ENCODE results near the gene RSRC1. TPM values are rescaled to one million over a fixed set of nuclear protein-coding genes. Genes with fewer than 3 reads are reported as not detected.
"Not testable (repeated sequence)": the region's sequence is repeated elsewhere in the genome, so short reads cannot be mapped to it uniquely, and the experiment has no call there.

RSRC1 gene
- total and polyA plus RNA-seq, 5 donors from 2014 or later: 25.8 to 35.7 (median 30.1) TPM

GRCh38 chr3:158408518-158408897 lies 298.6 kb downstream of the RSRC1 start:
- not testable (repeated sequence) for H3K27me3 Mint-ChIP-seq; H3K4me1 ChIP-seq (ENCODE audit: control insufficient read depth, insufficient read depth, low read length, poor library complexity, severe bottlenecking); DNase-seq; H3K9me3 ChIP-seq (ENCODE audit: control insufficient read depth in 2 of 2, low read length in 2 of 2); H3K4me1 Mint-ChIP-seq; H3K4me3 ChIP-seq (ENCODE audit: low read depth, low read length); H3K4me3 Mint-ChIP-seq; H3K27me3 ChIP-seq (ENCODE audit: control insufficient read depth, insufficient read depth, low read length); ATAC-seq (ENCODE audit: low read depth in 2 of 2); H3K27ac Mint-ChIP-seq; H3K9me3 Mint-ChIP-seq; H3K36me3 ChIP-seq (ENCODE audit: control insufficient read depth, insufficient read depth, low read length); H3K27ac ChIP-seq (ENCODE audit: insufficient read depth, low read length, poor library complexity, severe bottlenecking)
- peaks cover 12% of the 10 kb centered on the region for H3K36me3 Mint-ChIP-seq

- H3K4me1 ChIP-seq (ENCODE audit: control insufficient read depth, insufficient read depth, low read length, poor library complexity, severe bottlenecking): no peaks in the 10 kb centered on the region
- DNase-seq (no peak), ATAC-seq (ENCODE audit: low read depth in 2 of 2) (no peak)
- H3K27ac ChIP-seq (ENCODE audit: insufficient read depth, low read length, poor library complexity, severe bottlenecking): no peak overlapping the region
- peaks cover 2 to 21% (median 7%) of the 10 kb centered on the region in 4 donors for H3K4me1 Mint-ChIP-seq
- H3K27me3 Mint-ChIP-seq: no peaks in the 10 kb centered on the region
- no peak overlapping the region for H3K4me3 Mint-ChIP-seq
- no peaks in the 10 kb centered on the region for H3K9me3 ChIP-seq (ENCODE audit: control insufficient read depth in 2 of 2, low read length in 2 of 2)
- H3K9me3 Mint-ChIP-seq: peaks cover 0 to 5% (median 3%) of the 10 kb centered on the region in 7 donors
- no peak overlapping the region for H3K4me3 ChIP-seq (ENCODE audit: low read depth, low read length)
- no peaks in the 10 kb centered on the region for H3K36me3 ChIP-seq (ENCODE audit: control insufficient read depth, insufficient read depth, low read length)
- no peaks in the 10 kb centered on the region for H3K27me3 ChIP-seq (ENCODE audit: control insufficient read depth, insufficient read depth, low read length)
- peaks cover 3% of the 10 kb centered on the region for H3K36me3 Mint-ChIP-seq
- H3K27ac Mint-ChIP-seq: no peak overlapping the region
These were observed 308.1 kb downstream of the RSRC1 start for GRCh38 chr3:158418035-158418434.

DNA sequence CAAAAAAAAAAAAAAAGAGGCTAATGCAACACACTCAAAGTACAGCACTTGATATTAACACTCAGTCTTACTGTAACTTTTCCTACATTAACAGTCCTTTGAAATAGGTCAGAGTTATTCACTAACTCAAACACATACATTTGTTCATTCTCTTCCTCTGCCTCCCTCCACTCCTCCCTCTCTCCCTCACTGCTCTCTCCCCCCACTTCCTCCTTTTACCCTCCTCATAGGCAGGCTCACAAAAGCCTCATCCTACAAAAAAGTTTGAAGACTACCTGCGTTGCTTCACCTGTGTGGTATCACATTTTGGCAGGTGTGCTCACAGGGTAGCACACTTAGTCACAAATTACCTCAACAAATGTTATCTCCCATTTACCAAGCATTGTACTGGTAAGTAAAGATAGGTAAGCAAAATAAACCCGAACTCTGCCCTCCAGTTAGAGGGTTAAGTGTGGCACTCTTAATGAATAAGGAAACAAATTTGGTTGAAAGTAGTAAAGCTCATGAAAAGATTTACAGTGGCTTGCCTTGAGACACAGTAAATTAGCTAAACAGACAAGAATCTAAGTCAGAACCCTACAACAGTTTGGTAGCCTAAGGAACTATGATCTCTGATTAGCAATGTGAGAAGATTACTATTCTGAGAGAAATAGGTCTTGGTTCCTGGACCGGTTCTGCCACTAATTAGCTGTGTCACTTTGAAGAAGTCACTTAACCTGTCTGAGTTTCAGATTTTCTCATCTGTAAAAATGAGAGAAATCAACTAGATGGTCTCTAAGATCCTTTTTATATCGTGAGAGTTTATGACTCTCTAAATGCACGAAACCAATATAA lies 310.1 kb downstream of the RSRC1 start:
- no peaks in the 10 kb centered on the region for H3K36me3 ChIP-seq (ENCODE audit: control insufficient read depth, insufficient read depth, low read length)
- no peak for ATAC-seq (ENCODE audit: low read depth in 2 of 2)
- Mint-ChIP-seq H3K27me3 (no peaks in the 10 kb centered on the region), H3K36me3 (no peaks in the 10 kb centered on the region), H3K4me1 (peaks cover 2 to 21% (median 6%) of the 10 kb centered on the region in 4 donors), H3K9me3 (peaks cover 0 to 5% (median 1%) of the 10 kb centered on the region in 7 donors), H3K27ac (peak overlapping the region in 2 of 3 donors; percentile 54 to 78), H3K4me3 (no peak overlapping the region)
- no peaks in the 10 kb centered on the region for H3K4me1 ChIP-seq (ENCODE audit: control insufficient read depth, insufficient read depth, low read length, poor library complexity, severe bottlenecking)
- no peaks in the 10 kb centered on the region for H3K27me3 ChIP-seq (ENCODE audit: control insufficient read depth, insufficient read depth, low read length)
- H3K4me3 ChIP-seq (ENCODE audit: low read depth, low read length): no peak overlapping the region
- no peaks in the 10 kb centered on the region for H3K9me3 ChIP-seq (ENCODE audit: control insufficient read depth in 2 of 2, low read length in 2 of 2)
- no peak for DNase-seq
- H3K27ac ChIP-seq (ENCODE audit: insufficient read depth, low read length, poor library complexity, severe bottlenecking): no peak overlapping the region

- H3K27ac Mint-ChIP-seq: no peak overlapping the region
- no peaks in the 10 kb centered on the region for H3K27me3 Mint-ChIP-seq
- DNase-seq (peak in 1 of 3 donors; percentile 16), ATAC-seq (ENCODE audit: low read depth in 2 of 2) (no peak)
- H3K36me3 Mint-ChIP-seq: no peaks in the 10 kb centered on the region
- peaks cover 0 to 5% (median 1%) of the 10 kb centered on the region in 7 donors for H3K9me3 Mint-ChIP-seq
- H3K27ac ChIP-seq (ENCODE audit: insufficient read depth, low read length, poor library complexity, severe bottlenecking): no peak overlapping the region
- no peaks in the 10 kb centered on the region for H3K36me3 ChIP-seq (ENCODE audit: control insufficient read depth, insufficient read depth, low read length)
- H3K9me3 ChIP-seq (ENCODE audit: control insufficient read depth in 2 of 2, low read length in 2 of 2): no peaks in the 10 kb centered on the region
- no peak overlapping the region for H3K4me3 Mint-ChIP-seq
- no peaks in the 10 kb centered on the region for H3K27me3 ChIP-seq (ENCODE audit: control insufficient read depth, insufficient read depth, low read length)
- no peaks in the 10 kb centered on the region for H3K4me1 ChIP-seq (ENCODE audit: control insufficient read depth, insufficient read depth, low read length, poor library complexity, severe bottlenecking)
- H3K4me1 Mint-ChIP-seq: peaks cover 2 to 21% (median 6%) of the 10 kb centered on the region in 4 donors
- H3K4me3 ChIP-seq (ENCODE audit: low read depth, low read length): no peak overlapping the region
These were observed 310.9 kb downstream of the RSRC1 start for GRCh38 chr3:158420654-158421396.

- DNase-seq (no peak), ATAC-seq (ENCODE audit: low read depth in 2 of 2) (no peak)
- Mint-ChIP-seq H3K27me3 (no peaks in the 10 kb centered on the region), H3K9me3 (peaks cover 0 to 1% (median 0%) of the 10 kb centered on the region in 7 donors), H3K4me3 (no peak overlapping the region), H3K4me1 (no peaks in the 10 kb centered on the region), H3K27ac (no peak overlapping the region), H3K36me3 (no peaks in the 10 kb centered on the region)
- H3K27me3 ChIP-seq (ENCODE audit: control insufficient read depth, insufficient read depth, low read length): no peaks in the 10 kb centered on the region
- no peaks in the 10 kb centered on the region for H3K9me3 ChIP-seq (ENCODE audit: control insufficient read depth in 2 of 2, low read length in 2 of 2)
- H3K4me3 ChIP-seq (ENCODE audit: low read depth, low read length): no peak overlapping the region
- no peaks in the 10 kb centered on the region for H3K4me1 ChIP-seq (ENCODE audit: control insufficient read depth, insufficient read depth, low read length, poor library complexity, severe bottlenecking)
- H3K27ac ChIP-seq (ENCODE audit: insufficient read depth, low read length, poor library complexity, severe bottlenecking): no peak overlapping the region
- no peaks in the 10 kb centered on the region for H3K36me3 ChIP-seq (ENCODE audit: control insufficient read depth, insufficient read depth, low read length)
These were observed 320.6 kb downstream of the RSRC1 start for GRCh38 chr3:158430448-158430847.

- DNase-seq (no peak), ATAC-seq (ENCODE audit: low read depth in 2 of 2) (no peak)
- no peak overlapping the region for H3K27ac Mint-ChIP-seq
- Histone ChIP-seq H3K4me3 (ENCODE audit: low read depth, low read length) (no peak overlapping the region), H3K27ac (ENCODE audit: insufficient read depth, low read length, poor library complexity, severe bottlenecking) (no peak overlapping the region), H3K27me3 (ENCODE audit: control insufficient read depth, insufficient read depth, low read length) (no peaks in the 10 kb centered on the region), H3K9me3 (ENCODE audit: control insufficient read depth in 2 of 2, low read length in 2 of 2) (no peaks in the 10 kb centered on the region), H3K36me3 (ENCODE audit: control insufficient read depth, insufficient read depth, low read length) (no peaks in the 10 kb centered on the region), H3K4me1 (ENCODE audit: control insufficient read depth, insufficient read depth, low read length, poor library complexity, severe bottlenecking) (no peaks in the 10 kb centered on the region)
- H3K4me3 Mint-ChIP-seq: no peak overlapping the region
- H3K9me3 Mint-ChIP-seq: peaks cover 0 to 1% (median 0%) of the 10 kb centered on the region in 7 donors
- H3K27me3 Mint-ChIP-seq: no peaks in the 10 kb centered on the region
- no peaks in the 10 kb centered on the region for H3K36me3 Mint-ChIP-seq
- H3K4me1 Mint-ChIP-seq: no peaks in the 10 kb centered on the region
These were observed 321.1 kb downstream of the RSRC1 start for GRCh38 chr3:158430968-158431367.

DNA sequence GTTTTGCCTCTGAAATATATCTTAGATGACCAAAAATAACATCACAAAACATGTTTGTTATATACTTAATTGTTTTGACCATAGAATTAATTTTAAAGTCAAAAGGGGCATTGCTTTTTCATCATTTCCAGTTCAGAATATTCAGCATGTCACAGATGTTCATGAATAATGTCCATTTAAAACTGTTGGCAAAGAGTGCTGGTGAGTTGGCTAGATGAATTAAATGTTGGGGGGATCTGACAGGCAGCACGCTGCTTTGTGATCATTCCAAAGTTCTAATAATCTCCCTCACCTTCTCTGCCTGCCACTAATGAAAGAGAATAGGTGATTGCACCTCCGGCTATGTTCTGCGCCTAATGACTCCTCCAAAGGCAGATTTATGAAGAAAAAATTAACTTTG lies 321.9 kb downstream of the RSRC1 start:
- H3K9me3 ChIP-seq (ENCODE audit: control insufficient read depth in 2 of 2, low read length in 2 of 2): no peaks in the 10 kb centered on the region
- no peak overlapping the region for H3K4me3 ChIP-seq (ENCODE audit: low read depth, low read length)
- no peaks in the 10 kb centered on the region for H3K36me3 ChIP-seq (ENCODE audit: control insufficient read depth, insufficient read depth, low read length)
- H3K4me1 Mint-ChIP-seq: no peaks in the 10 kb centered on the region
- no peaks in the 10 kb centered on the region for H3K27me3 ChIP-seq (ENCODE audit: control insufficient read depth, insufficient read depth, low read length)
- H3K4me3 Mint-ChIP-seq: no peak overlapping the region
- no peaks in the 10 kb centered on the region for H3K4me1 ChIP-seq (ENCODE audit: control insufficient read depth, insufficient read depth, low read length, poor library complexity, severe bottlenecking)
- no peak overlapping the region for H3K27ac ChIP-seq (ENCODE audit: insufficient read depth, low read length, poor library complexity, severe bottlenecking)
- no peaks in the 10 kb centered on the region for H3K9me3 Mint-ChIP-seq
- no peaks in the 10 kb centered on the region for H3K27me3 Mint-ChIP-seq
- no peaks in the 10 kb centered on the region for H3K36me3 Mint-ChIP-seq
- H3K27ac Mint-ChIP-seq: no peak overlapping the region
- no peak for ATAC-seq (ENCODE audit: low read depth in 2 of 2)
- DNase-seq: no peak
